Epithelial cell of esophagus (primary cell): Measurements from ENCODE around the gene HEXD.
"Not testable (repeated sequence)": the region's sequence is repeated elsewhere in the genome, so short reads cannot be mapped to it uniquely, and the experiment has no call there.

Experiments used
- DNase-seq: peaks from one replicate; pipeline ENCODE4 v3.0.0; 2010; ENCODE audit warnings: low read depth
- H3K4me3 ChIP-seq: 2 replicates; pipeline ENCODE4 v1.5.1; 2011; ENCODE audit warnings: mild to moderate bottlenecking, low read length, control low read depth
- CTCF ChIP-seq: IDR thresholded peaks from 2 replicates; pipeline ENCODE4 v1.5.1; 2011; ENCODE audit warnings: low read depth, mild to moderate bottlenecking, low read length, control low read depth, inconsistent platforms; ENCODE audit not compliant: insufficient read depth; ENCODE audit errors: missing control alignments

HEXD gene

GRCh38 chr17:82378741-82379021 is 39.5 kb upstream of the HEXD start:
- DNase-seq: no peak
- H3K4me3 ChIP-seq: no peak overlapping the region
- no peak for TF ChIP-seq CTCF

GRCh38 chr17:82380860-82381702 is 37.1 kb upstream of the HEXD start:
- DNase-seq: no peak
- H3K4me3 ChIP-seq: no peak overlapping the region
- no peak for TF ChIP-seq CTCF

GRCh38 chr17:82381703-82382009 is 36.5 kb upstream of the HEXD start:
- not testable (repeated sequence) for DNase-seq, H3K4me3 ChIP-seq

- H3K4me3 ChIP-seq: not testable (repeated sequence)
Observed at GRCh38 chr17:82382220-82382932, 35.8 kb upstream of the HEXD start.

GRCh38 chr17:82382933-82383255 is 35.3 kb upstream of the HEXD start:
- TF ChIP-seq CTCF: no peak
- no peak overlapping the region for H3K4me3 ChIP-seq
- DNase-seq: no peak

More at GRCh38 chr17:82382220-82382932, 35.8 kb upstream of the HEXD start:
- not testable (repeated sequence) for DNase-seq

GRCh38 chr17:82383411-82383810 is 34.7 kb upstream of the HEXD start:
- TF ChIP-seq CTCF: no peak
- no peak for DNase-seq
- H3K4me3 ChIP-seq: no peak overlapping the region

- H3K4me3 ChIP-seq: no peak overlapping the region
- TF ChIP-seq CTCF: no peak
- no peak for DNase-seq
Observed at GRCh38 chr17:82384051-82384729, 34.0 kb upstream of the HEXD start.
